ENCODE data around the gene VPS13C.

VPS13C gene

GRCh38 chr15:61893146-61893545, 167.1 kb downstream of the VPS13C start:
- no peak overlapping the region for H3K27ac ChIP-seq
- H3K4me1 ChIP-seq (ENCODE audit: low read depth, poor library complexity, severe bottlenecking): no peaks in the 10 kb centered on the region
- no peaks in the 10 kb centered on the region for H3K36me3 ChIP-seq (ENCODE audit: insufficient read depth)
- no peaks in the 10 kb centered on the region for H4K20me1 ChIP-seq (ENCODE audit: insufficient read depth)
- no peak overlapping the region for H3K4me2 ChIP-seq
- no peak overlapping the region for H2AFZ ChIP-seq (ENCODE audit: low read depth)
- no peak for TF ChIP-seq CTCF (conservative IDR thresholded peaks at IDR 0.05; ENCODE audit: low read depth, low read length)
- H3K4me3 ChIP-seq (IDR thresholded peaks at IDR 0.05; ENCODE audit: insufficient read depth, low read depth, low read length): no peak overlapping the region
- H3K9ac ChIP-seq: no peak overlapping the region
- no peaks in the 10 kb centered on the region for H3K27me3 ChIP-seq (ENCODE audit: insufficient read depth, low read depth)
- H3K79me2 ChIP-seq (ENCODE audit: insufficient read depth, low read depth): no peaks in the 10 kb centered on the region

- no peaks in the 10 kb centered on the region for H3K27me3 ChIP-seq (ENCODE audit: insufficient read depth, low read depth)
- no peak overlapping the region for H2AFZ ChIP-seq (ENCODE audit: low read depth)
- H3K79me2 ChIP-seq (ENCODE audit: insufficient read depth, low read depth): no peaks in the 10 kb centered on the region
- no peaks in the 10 kb centered on the region for H4K20me1 ChIP-seq (ENCODE audit: insufficient read depth)
- no peak overlapping the region for H3K4me3 ChIP-seq (IDR thresholded peaks at IDR 0.05; ENCODE audit: insufficient read depth, low read depth, low read length)
- H3K27ac ChIP-seq: no peak overlapping the region
- no peak for TF ChIP-seq CTCF (conservative IDR thresholded peaks at IDR 0.05; ENCODE audit: low read depth, low read length)
- H3K9ac ChIP-seq: no peak overlapping the region
- H3K4me1 ChIP-seq (ENCODE audit: low read depth, poor library complexity, severe bottlenecking): no peaks in the 10 kb centered on the region
- H3K36me3 ChIP-seq (ENCODE audit: insufficient read depth): no peaks in the 10 kb centered on the region
- no peak overlapping the region for H3K4me2 ChIP-seq
Observed at GRCh38 chr15:61892140-61892539, 168.1 kb downstream of the VPS13C start.

GRCh38 chr15:61890106-61890505, 170.1 kb downstream of the VPS13C start:
- TF ChIP-seq CTCF (conservative IDR thresholded peaks at IDR 0.05; ENCODE audit: low read depth, low read length): no peak
- H3K79me2 ChIP-seq (ENCODE audit: insufficient read depth, low read depth): no peaks in the 10 kb centered on the region
- no peak overlapping the region for H3K4me3 ChIP-seq (IDR thresholded peaks at IDR 0.05; ENCODE audit: insufficient read depth, low read depth, low read length)
- no peaks in the 10 kb centered on the region for H4K20me1 ChIP-seq (ENCODE audit: insufficient read depth)
- no peaks in the 10 kb centered on the region for H3K4me1 ChIP-seq (ENCODE audit: low read depth, poor library complexity, severe bottlenecking)
- no peak overlapping the region for H3K4me2 ChIP-seq
- H2AFZ ChIP-seq (ENCODE audit: low read depth): no peak overlapping the region
- H3K36me3 ChIP-seq (ENCODE audit: insufficient read depth): no peaks in the 10 kb centered on the region
- H3K27me3 ChIP-seq (ENCODE audit: insufficient read depth, low read depth): no peaks in the 10 kb centered on the region
- H3K9ac ChIP-seq: no peak overlapping the region
- H3K27ac ChIP-seq: no peak overlapping the region

GRCh38 chr15:61889706-61890105, 170.5 kb downstream of the VPS13C start:
- Histone ChIP-seq H3K4me3 (IDR thresholded peaks at IDR 0.05; ENCODE audit: insufficient read depth, low read depth, low read length) (no peak overlapping the region), H3K27me3 (ENCODE audit: insufficient read depth, low read depth) (no peaks in the 10 kb centered on the region), H4K20me1 (ENCODE audit: insufficient read depth) (no peaks in the 10 kb centered on the region), H3K36me3 (ENCODE audit: insufficient read depth) (no peaks in the 10 kb centered on the region), H2AFZ (ENCODE audit: low read depth) (no peak overlapping the region), H3K9ac (no peak overlapping the region), H3K27ac (no peak overlapping the region), H3K79me2 (ENCODE audit: insufficient read depth, low read depth) (no peaks in the 10 kb centered on the region), H3K4me2 (no peak overlapping the region), H3K4me1 (ENCODE audit: low read depth, poor library complexity, severe bottlenecking) (no peaks in the 10 kb centered on the region)
- TF ChIP-seq CTCF (conservative IDR thresholded peaks at IDR 0.05; ENCODE audit: low read depth, low read length): no peak

Data from KMS-11 (cell line).